Esophagus (tissue), 2 donors: Measurements from ENCODE around the gene FAM53B. TPM values are rescaled to one million over a fixed set of nuclear protein-coding genes. Genes with fewer than 3 reads are reported as not detected.

Experiments
- H3K27ac ChIP-seq, 2 donors: one replicate each; pipeline ENCODE4 v1.5.1; 2013; ENCODE audit warnings: low read depth in 2 of 2, mild to moderate bottlenecking in 2 of 2, inconsistent platforms in 1 of 2, low read length in 1 of 2, moderate library complexity in 1 of 2
- H3K27me3 ChIP-seq, 2 donors: one replicate each; pipeline ENCODE4 v1.6.1; 2013; ENCODE audit warnings: low read length in 2 of 2, control low read depth in 1 of 2, mild to moderate bottlenecking in 1 of 2; ENCODE audit not compliant: insufficient read depth in 2 of 2, control insufficient read depth in 1 of 2
- H3K36me3 ChIP-seq, 2 donors: one replicate each; pipeline ENCODE4 v1.6.1; 2013; ENCODE audit warnings: low read length in 1 of 2; ENCODE audit not compliant: control insufficient read depth in 2 of 2, insufficient read depth in 2 of 2
- H3K4me1 ChIP-seq, 2 donors: one replicate each; pipeline ENCODE4 v1.6.1; 2013; ENCODE audit warnings: low read length in 1 of 2; ENCODE audit not compliant: control insufficient read depth in 2 of 2, insufficient read depth in 2 of 2
- H3K4me3 ChIP-seq, 2 donors: one replicate each; pipeline ENCODE4 v1.5.1; 2013; ENCODE audit warnings: low read length in 2 of 2, mild to moderate bottlenecking in 2 of 2, low read depth in 1 of 2, moderate library complexity in 1 of 2
- H3K9me3 ChIP-seq, 2 donors: one replicate each; pipeline ENCODE4 v1.6.1; 2013; ENCODE audit warnings: mild to moderate bottlenecking in 2 of 2, low read depth in 1 of 2, low read length in 1 of 2, moderate library complexity in 1 of 2; ENCODE audit not compliant: control insufficient read depth in 2 of 2, insufficient read depth in 1 of 2
- WGBS, 2 donors: extraction: QIAGEN DNeasy Blood & Tissue Kit; methylation state at CpG; one replicate each; pipeline ENCODE4 v1.1.7; 2013; 5-methylcytosine and 5-hydroxymethylcytosine counted together
- polyA plus RNA-seq, 2 donors: library from polyadenylated mRNA; stranded (reverse); fragments of 200-250 nt; gene quantifications; one replicate each; pipeline ENCODE4 v1.2.3, GENCODE V29; 2013
- donor health status: healthy with polysubstance abuse.
- donor health status: Bipolar disorder and iron deficiency.

Gene FAM53B
- polyA plus RNA-seq, 2 donors, result 9.0 to 16.8 TPM

GRCh38 chr10:124649214-124649613, 95.0 kb downstream of the FAM53B start:
- 25 to 40% methylated on average over 5 of the region's 5 CpGs for whole genome bisulfite sequencing, 2 donors
- Histone ChIP-seq H3K27ac (peak overlapping the region; percentile 79 to 86), H3K9me3 (no peaks in the 10 kb centered on the region), H3K4me3 (no peak overlapping the region), H3K36me3 (no peaks in the 10 kb centered on the region), H3K4me1 (peaks cover 19 to 64% of the 10 kb centered on the region in 2 donors), H3K27me3 (no peaks in the 10 kb centered on the region)

- Histone ChIP-seq H3K4me1 (peaks cover 19 to 60% of the 10 kb centered on the region in 2 donors), H3K4me3 (no peak overlapping the region), H3K27me3 (no peaks in the 10 kb centered on the region), H3K27ac (peak overlapping the region; percentile 79 to 86), H3K9me3 (no peaks in the 10 kb centered on the region), H3K36me3 (no peaks in the 10 kb centered on the region)
- WGBS, 2 donors, result 21 to 42% methylated on average over 9 of the region's 9 CpGs
Measured at GRCh38 chr10:124648738-124649137, 95.4 kb downstream of the FAM53B start.

- peaks cover 19 to 54% of the 10 kb centered on the region in 2 donors for H3K4me1 ChIP-seq
- no peaks in the 10 kb centered on the region for H3K36me3 ChIP-seq
- no peaks in the 10 kb centered on the region for H3K27me3 ChIP-seq
Measured at GRCh38 chr10:124648131-124648475, 96.1 kb downstream of the FAM53B start.

GRCh38 chr10:124647421-124648130, 96.6 kb downstream of the FAM53B start:
- peaks cover 19 to 52% of the 10 kb centered on the region in 2 donors for H3K4me1 ChIP-seq
- H3K9me3 ChIP-seq, result no peaks in the 10 kb centered on the region
- WGBS, 2 donors, result 46 to 51% methylated on average over 9 of the region's 9 CpGs
- no peaks in the 10 kb centered on the region for H3K36me3 ChIP-seq
- H3K4me3 ChIP-seq, result no peak overlapping the region
- H3K27me3 ChIP-seq, result no peaks in the 10 kb centered on the region
- H3K27ac ChIP-seq, result peak overlapping the region; percentile 79 to 86

More at GRCh38 chr10:124648131-124648475, 96.1 kb downstream of the FAM53B start:
- Histone ChIP-seq H3K27ac (peak overlapping the region; percentile 79 to 86), H3K9me3 (no peaks in the 10 kb centered on the region), H3K4me3 (no peak overlapping the region)
- WGBS, 2 donors, result 36 to 41% methylated on average over 7 of the region's 7 CpGs

GRCh38 chr10:124646483-124647352, 97.5 kb downstream of the FAM53B start:
- Histone ChIP-seq H3K27me3 (no peaks in the 10 kb centered on the region), H3K4me1 (peaks cover 26 to 54% of the 10 kb centered on the region in 2 donors), H3K4me3 (no peak overlapping the region), H3K9me3 (no peaks in the 10 kb centered on the region), H3K27ac (peak overlapping the region; percentile 79 to 86), H3K36me3 (peaks cover 0 to 3% of the 10 kb centered on the region in 2 donors)
- WGBS, 2 donors, result 79% methylated on average over 19 of the region's 19 CpGs

- Histone ChIP-seq H3K4me3 (no peak overlapping the region), H3K36me3 (peaks cover 0 to 3% of the 10 kb centered on the region in 2 donors), H3K9me3 (no peaks in the 10 kb centered on the region), H3K4me1 (peaks cover 27 to 57% of the 10 kb centered on the region in 2 donors), H3K27ac (peak overlapping the region; percentile 79 to 86), H3K27me3 (no peaks in the 10 kb centered on the region)
- WGBS, 2 donors, result 85 to 89% methylated on average over 13 of the region's 13 CpGs
Measured at GRCh38 chr10:124645467-124646095, 98.6 kb downstream of the FAM53B start.

GRCh38 chr10:124644771-124645415, 99.3 kb downstream of the FAM53B start:
- H3K4me1 ChIP-seq, result peaks cover 31 to 62% of the 10 kb centered on the region in 2 donors
- no peaks in the 10 kb centered on the region for H3K9me3 ChIP-seq
- no peaks in the 10 kb centered on the region for H3K27me3 ChIP-seq
- no peak overlapping the region for H3K27ac ChIP-seq
- no peak overlapping the region for H3K4me3 ChIP-seq
- peaks cover 0 to 3% of the 10 kb centered on the region in 2 donors for H3K36me3 ChIP-seq
- 93 to 94% methylated on average over 10 of the region's 10 CpGs for WGBS, 2 donors

- no peak overlapping the region for H3K27ac ChIP-seq
- 89 to 93% methylated on average over 4 of the region's 4 CpGs for WGBS, 2 donors
Measured at GRCh38 chr10:124644236-124644635, 99.9 kb downstream of the FAM53B start.

More at GRCh38 chr10:124644236-124644635, 99.9 kb downstream of the FAM53B start:
- Histone ChIP-seq H3K9me3 (no peaks in the 10 kb centered on the region), H3K4me1 (peaks cover 32 to 59% of the 10 kb centered on the region in 2 donors), H3K27me3 (no peaks in the 10 kb centered on the region), H3K4me3 (no peak overlapping the region), H3K36me3 (peaks cover 0 to 3% of the 10 kb centered on the region in 2 donors)
